A375 (cell line): Measurements from ENCODE around the gene EIF5A. TPM values are rescaled to one million over a fixed set of nuclear protein-coding genes. Genes with fewer than 3 reads are reported as not detected.

Source experiments
- small RNA-seq: library from RNA; depleted of rRNA; stranded (forward); fragments of <200 nt; gene quantifications from one replicate; pipeline ENCODE3, GENCODE V24; 2014
- total RNA-seq: library from RNA; depleted of rRNA; stranded (reverse); fragments of >200 nt; shearing (Covaris generic); gene quantifications from 2 replicates; pipeline ENCODE4 v1.2.3, GENCODE V29; 2014; rRNA removed

EIF5A gene
- total RNA-seq, result 1,009 and 1,089 TPM in 2 replicates

GRCh38 chr17:7306911-7307685 lies at the start of gene EIF5A:
TSS of gene EIF5A (plus strand) at chr17:7307628. CDS start at chr17:7309636, 2,008 bp downstream.

GRCh38 chr17:7262192-7262934 lies 45.1 kb upstream of the EIF5A start, which contains the start of gene CLDN7:
TSS of gene CLDN7 (minus strand) at chr17:7262478. CDS start at chr17:7262043, 435 bp downstream.

GRCh38 chr17:7281074-7281952 lies 26.1 kb upstream of the EIF5A start, which contains the start of gene SLC2A4:
TSS of gene SLC2A4 (plus strand) at chr17:7281718. CDS start at chr17:7281935, 217 bp downstream.

GRCh38 chr17:7294614-7295153 lies 12.7 kb upstream of the EIF5A start, which contains the start of gene YBX2:
TSS of gene YBX2 (minus strand) at chr17:7294639. CDS start at chr17:7294500, 139 bp downstream.

GRCh38 chr17:7314719-7315569 lies 7.5 kb downstream of the EIF5A start, which contains the start of gene GPS2:
TSS of gene GPS2 (minus strand) at chr17:7315360. CDS start at chr17:7315052, 308 bp downstream.

GRCh38 chr17:7328840-7329373 lies 21.5 kb downstream of the EIF5A start, which contains the start of gene NEURL4:
TSS of gene NEURL4 (minus strand) at chr17:7329335. CDS start at chr17:7329312, 23 bp downstream.

GRCh38 chr17:7336240-7337175 lies 29.1 kb downstream of the EIF5A start, which contains the start of gene ACAP1:
TSS of gene ACAP1 (plus strand) at chr17:7336529. CDS start at chr17:7336735, 206 bp downstream.

GRCh38 chr17:7351665-7352502 lies 44.5 kb downstream of the EIF5A start, which contains the start of gene KCTD11:
TSS of gene KCTD11 (plus strand) at chr17:7352162.

GRCh38 chr17:7355053-7355452 lies 47.6 kb downstream of the EIF5A start, which contains the start of gene TMEM95:
TSS of gene TMEM95 (plus strand) at chr17:7355156. CDS start at chr17:7355205, 49 bp downstream.

Small RNA genes within 50 kb of the gene (small RNA-seq; reads per million reads assigned to genes)
- gene AC026954.2 (not detected), gene RF00019 (not detected)

Other genes starting within 250 kb of the EIF5A start
- not detected in 2 replicates for gene CLEC10A, start 227.4 kb upstream of the EIF5A start, total RNA-seq
- gene ASGR2, start 192.8 kb upstream of the EIF5A start, total RNA-seq, result not detected in 2 replicates
- 2.0 and 3.1 TPM in 2 replicates for gene ASGR1, start 128.3 kb upstream of the EIF5A start, total RNA-seq
- gene DLG4, start 87.8 kb upstream of the EIF5A start, total RNA-seq, result 18.1 and 25.8 TPM in 2 replicates
- gene ACADVL, start 87.7 kb upstream of the EIF5A start, total RNA-seq, result 659 and 664 TPM in 2 replicates
- gene DVL2, start 73.1 kb upstream of the EIF5A start, total RNA-seq, result 67.9 and 69.8 TPM in 2 replicates
- gene PHF23, start 68.2 kb upstream of the EIF5A start, total RNA-seq, result 52.4 and 54.4 TPM in 2 replicates
- 147 and 165 TPM in 2 replicates for gene GABARAP, start 65.2 kb upstream of the EIF5A start, total RNA-seq
- 53.1 and 75.3 TPM in 2 replicates for gene CTDNEP1, start 55.9 kb upstream of the EIF5A start, total RNA-seq
- 69.7 and 99.4 TPM in 2 replicates for gene ELP5, start 55.4 kb upstream of the EIF5A start, total RNA-seq
- gene CLDN7, start 45.1 kb upstream of the EIF5A start, total RNA-seq, result 0.49 and 0.50 TPM in 2 replicates
- gene SLC2A4, start 25.9 kb upstream of the EIF5A start, total RNA-seq, result 0.05 TPM in 1 of 2 replicates, not detected in the other
- not detected in 2 replicates for gene YBX2, start 13.0 kb upstream of the EIF5A start, total RNA-seq
- gene GPS2, start 7.7 kb downstream of the EIF5A start, total RNA-seq, result 97.9 and 100 TPM in 2 replicates
- gene NEURL4, start 21.7 kb downstream of the EIF5A start, total RNA-seq, result 14.2 and 17.0 TPM in 2 replicates
- 2.5 and 5.1 TPM in 2 replicates for gene ACAP1, start 28.9 kb downstream of the EIF5A start, total RNA-seq
- gene KCTD11, start 44.5 kb downstream of the EIF5A start, total RNA-seq, result 5.3 and 7.2 TPM in 2 replicates
- gene TMEM95, start 47.5 kb downstream of the EIF5A start, total RNA-seq, result not detected in 2 replicates
- gene TNK1, start 73.5 kb downstream of the EIF5A start, total RNA-seq, result 1.0 and 2.4 TPM in 2 replicates
- gene PLSCR3, start 86.9 kb downstream of the EIF5A start, total RNA-seq, result 32.1 and 34.0 TPM in 2 replicates
- gene TMEM256, start 96.5 kb downstream of the EIF5A start, total RNA-seq, result 111 and 127 TPM in 2 replicates
- gene NLGN2, start 100.2 kb downstream of the EIF5A start, total RNA-seq, result 9.7 and 10.0 TPM in 2 replicates
- not detected in 2 replicates for gene SPEM1, start 112.7 kb downstream of the EIF5A start, total RNA-seq
- not detected in 2 replicates for gene SPEM2, start 118.0 kb downstream of the EIF5A start, total RNA-seq
- gene SPEM3, start 121.2 kb downstream of the EIF5A start, total RNA-seq, result not detected in 2 replicates
- 4.0 and 7.8 TPM in 2 replicates for gene TMEM102, start 127.8 kb downstream of the EIF5A start, total RNA-seq
- gene FGF11, start 131.9 kb downstream of the EIF5A start, total RNA-seq, result 0.38 and 0.98 TPM in 2 replicates
- gene CHRNB1, start 137.4 kb downstream of the EIF5A start, total RNA-seq, result 6.1 and 6.9 TPM in 2 replicates
- 12.8 and 13.5 TPM in 2 replicates for gene ZBTB4, start 172.0 kb downstream of the EIF5A start, total RNA-seq
- not detected in 2 replicates for gene SLC35G6, start 173.8 kb downstream of the EIF5A start, total RNA-seq
- 53.6 and 115 TPM in 2 replicates for gene POLR2A, start 176.7 kb downstream of the EIF5A start, total RNA-seq
- 0.45 and 0.66 TPM in 2 replicates for gene TNFSF12, start 241.4 kb downstream of the EIF5A start, total RNA-seq